ENCODE results near the gene FAM53A.

FAM53A gene

GRCh38 chr4:1593458-1593857 lies 90.7 kb downstream of the FAM53A start:
- DNase-seq (ENCODE audit: low read depth): no peak

DNA sequence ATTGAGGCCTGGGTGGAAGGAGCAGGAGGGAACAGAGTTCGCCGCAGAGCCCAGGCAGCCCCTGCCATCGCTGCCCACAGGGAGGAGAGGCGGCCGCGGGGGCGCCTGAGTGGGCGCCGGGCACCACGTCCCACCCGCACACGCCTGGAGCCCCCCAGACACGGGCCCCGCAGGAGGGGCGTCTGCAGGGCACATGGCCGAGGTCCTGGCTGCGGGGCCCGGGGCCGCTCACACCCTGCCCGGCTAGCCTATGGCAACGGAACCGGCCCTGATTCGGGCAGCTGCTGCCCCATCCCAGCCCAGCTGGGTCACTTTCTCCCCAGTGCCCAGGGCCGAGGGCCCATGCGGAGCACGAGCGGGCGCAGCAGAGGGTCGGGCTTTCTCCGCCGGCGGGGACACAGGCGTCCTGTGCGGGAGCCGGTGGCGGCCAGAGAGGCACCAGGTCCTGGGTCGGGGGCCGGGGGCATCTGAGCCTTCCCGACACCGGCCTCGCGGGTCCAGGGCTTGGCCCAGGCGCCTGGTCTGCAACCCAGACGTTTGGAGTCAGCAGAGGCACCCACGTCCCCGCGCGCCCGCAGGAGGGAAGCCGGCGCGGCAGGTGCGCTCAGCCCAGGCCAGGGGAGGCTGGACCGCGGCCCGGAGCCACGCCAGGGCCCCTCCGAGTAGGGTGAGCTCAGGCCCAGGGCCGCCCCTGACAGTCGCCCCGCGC lies 91.2 kb downstream of the FAM53A start:
- DNase-seq (ENCODE audit: low read depth): no peak

GRCh38 chr4:1592068-1592708 lies 91.9 kb downstream of the FAM53A start:
- DNase-seq (ENCODE audit: low read depth): no peak

DNA sequence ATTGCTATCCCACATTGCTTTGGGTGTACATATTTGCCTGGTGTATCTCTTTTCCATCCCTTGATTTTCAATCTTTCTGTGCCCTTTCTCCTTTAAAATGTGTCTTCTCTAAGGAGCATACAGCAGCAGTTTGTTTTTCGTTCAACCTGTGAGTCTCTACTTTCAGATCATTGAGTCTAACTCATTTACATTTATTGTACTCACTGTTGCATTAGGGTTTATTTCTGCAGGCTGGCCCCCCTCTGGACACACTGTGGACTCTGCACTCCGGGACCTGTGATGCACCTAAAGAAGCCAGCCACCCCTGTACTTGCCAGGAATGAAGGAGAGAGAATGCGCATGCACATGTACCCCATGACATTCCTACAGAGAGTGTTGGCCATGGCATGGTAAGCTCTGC lies 93.0 kb downstream of the FAM53A start:
- no peak for DNase-seq (ENCODE audit: low read depth)

GRCh38 chr4:1590244-1590643 lies 93.9 kb downstream of the FAM53A start:
- no peak for DNase-seq (ENCODE audit: low read depth)
